CD4-positive, alpha-beta memory T cell (primary cell): ENCODE results near the gene PRKG1. TPM values are rescaled to one million over a fixed set of nuclear protein-coding genes. Genes with fewer than 3 reads are reported as not detected.

Experiments
- CTCF ChIA-PET: fragments of 350-600 bp; sonication (Branson Sonifier 250); formaldehyde crosslinking; loops from one replicate; lab custom pipeline; 2021; ENCODE audit warnings: inconsistent platforms; ENCODE audit not compliant: partially characterized antibody; lab: Charles Lee
- POLR2A ChIA-PET: fragments of 350-600 bp; sonication (Branson Sonifier 250); formaldehyde crosslinking; loops from one replicate; lab custom pipeline; 2021; ENCODE audit not compliant: partially characterized antibody; lab: Charles Lee
- DNase-seq, 5 donors: peaks; one replicate each; pipeline versions ENCODE4 v3.0.0 to v3.0.0-alpha.2; 2020 to 2022; ENCODE audit warnings: mixed read lengths in 1 of 5
- H3K27ac ChIP-seq: one replicate; pipeline ENCODE4 v1.7.0; 2013; ENCODE audit warnings: low read depth, low read length
- H3K27me3 ChIP-seq: 2 replicates; pipeline ENCODE4 v1.7.0; 2013; ENCODE audit warnings: mild to moderate bottlenecking, low read length, moderate library complexity; ENCODE audit not compliant: insufficient read depth
- H3K36me3 ChIP-seq: 2 replicates; pipeline ENCODE4 v1.7.0; 2013; ENCODE audit warnings: mild to moderate bottlenecking, low read length, moderate library complexity; ENCODE audit not compliant: insufficient read depth
- H3K4me1 ChIP-seq: 2 replicates; pipeline ENCODE4 v1.7.0; 2013; ENCODE audit warnings: mild to moderate bottlenecking, low read length, moderate library complexity; ENCODE audit not compliant: insufficient read depth
- H3K4me3 ChIP-seq, 2 donors: one replicate each; pipeline ENCODE4 v1.7.0; 2013; ENCODE audit warnings: low read length in 2 of 2, mild to moderate bottlenecking in 1 of 2
- H3K9me3 ChIP-seq, 2 donors: one replicate each; pipeline ENCODE4 v1.7.0; 2013; ENCODE audit warnings: low read length in 2 of 2, control low read depth in 1 of 2; ENCODE audit not compliant: control insufficient read depth in 1 of 2
- H3K27ac Mint-ChIP-seq, 7 donors: one replicate each; pipeline ENCODE4 v1.8.0; 2020 to 2021; ENCODE audit warnings: mixed read lengths in 7 of 7, mild to moderate bottlenecking in 6 of 7, inconsistent platforms in 3 of 7, moderate library complexity in 3 of 7
- H3K27me3 Mint-ChIP-seq, 2 donors: one replicate each; pipeline ENCODE4 v1.8.0; 2020 to 2021; ENCODE audit warnings: mixed read lengths in 2 of 2
- H3K36me3 Mint-ChIP-seq, 2 donors: one replicate each; pipeline ENCODE4 v1.8.0; 2020 to 2021; ENCODE audit warnings: mixed read lengths in 2 of 2, inconsistent platforms in 1 of 2, mild to moderate bottlenecking in 1 of 2
- H3K4me1 Mint-ChIP-seq, 4 donors: one replicate each; pipeline ENCODE4 v1.8.0; 2020 to 2021; ENCODE audit warnings: mixed read lengths in 4 of 4, mild to moderate bottlenecking in 1 of 4
- H3K4me3 Mint-ChIP-seq, 8 donors: one replicate each; pipeline ENCODE4 v1.8.0; 2020 to 2021; ENCODE audit warnings: mixed read lengths in 8 of 8, mild to moderate bottlenecking in 7 of 8, moderate library complexity in 6 of 8, inconsistent platforms in 3 of 8
- H3K9me3 Mint-ChIP-seq, 8 donors: one replicate each; pipeline ENCODE4 v1.8.0; 2020 to 2021; ENCODE audit warnings: mixed read lengths in 8 of 8, mild to moderate bottlenecking in 5 of 8, inconsistent platforms in 3 of 8, moderate library complexity in 1 of 8
- intact Hi-C: fragments of 100-400 bp; cut with micrococcal nuclease; formaldehyde crosslinking; loops from one replicate; pipeline ENCODE4 v1.15.1; 2023
- polyA plus RNA-seq, 2 donors: library from polyadenylated mRNA; unstranded; fragments of 300-500 nt; fragmentation: Illumina TruSeq; gene quantifications; one replicate each; pipeline ENCODE4 v1.2.3, GENCODE V29; 2021
- total RNA-seq, 2 experiments: library from RNA; stranded (reverse); gene quantifications; one replicate each; pipeline ENCODE4 v1.2.3, GENCODE V29; 2021

The PRKG1 gene
- total and polyA plus RNA-seq, 4 experiments from 2014 or later: 0.06 to 0.20 TPM; not detected in 2

DNA sequence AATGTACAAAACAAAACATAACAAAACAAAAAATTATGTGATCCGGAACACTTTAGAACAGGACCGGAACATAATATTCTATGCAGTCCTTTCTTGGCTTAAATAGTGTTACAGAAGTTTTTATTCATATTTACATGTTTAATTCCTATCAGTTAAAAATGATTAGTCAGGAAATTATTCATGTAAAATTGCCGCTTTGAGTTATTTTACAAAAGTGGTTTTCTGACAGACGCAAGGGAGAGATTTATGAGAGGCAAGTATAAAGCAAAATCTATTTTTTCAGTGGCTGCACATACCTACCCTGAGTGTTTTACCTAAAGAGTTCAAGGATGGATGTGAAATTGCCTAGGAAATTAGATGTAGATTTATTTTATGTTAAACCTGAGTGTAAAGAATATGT lies 1009.1 kb downstream of the PRKG1 start:
- Histone ChIP-seq H3K4me3 (no peak overlapping the region), H3K27me3 (no peaks in the 10 kb centered on the region), H3K27ac (no peak overlapping the region), H3K9me3 (no peaks in the 10 kb centered on the region), H3K4me1 (no peaks in the 10 kb centered on the region), H3K36me3 (no peaks in the 10 kb centered on the region)
- intact Hi-C loops: no loop called here
- POLR2A ChIA-PET: no interaction called here
- Mint-ChIP-seq H3K4me1 (no peaks in the 10 kb centered on the region), H3K36me3 (no peaks in the 10 kb centered on the region), H3K9me3 (peaks cover 0 to 4% (median 0%) of the 10 kb centered on the region in 8 donors), H3K4me3 (no peak overlapping the region), H3K27ac (no peak overlapping the region), H3K27me3 (no peaks in the 10 kb centered on the region)
- no peak for DNase-seq
- CTCF ChIA-PET: no interaction called here

- no peaks in the 10 kb centered on the region for H3K27me3 Mint-ChIP-seq
- intact Hi-C loops: no loop called here
- no peaks in the 10 kb centered on the region for H3K36me3 Mint-ChIP-seq
- H3K27ac Mint-ChIP-seq: no peak overlapping the region
- H3K4me1 Mint-ChIP-seq: no peaks in the 10 kb centered on the region
- Histone ChIP-seq H3K36me3 (no peaks in the 10 kb centered on the region), H3K9me3 (no peaks in the 10 kb centered on the region), H3K4me3 (no peak overlapping the region), H3K27ac (no peak overlapping the region), H3K4me1 (no peaks in the 10 kb centered on the region), H3K27me3 (no peaks in the 10 kb centered on the region)
- no peak overlapping the region for H3K4me3 Mint-ChIP-seq
- peaks cover 0 to 3% (median 0%) of the 10 kb centered on the region in 8 donors for H3K9me3 Mint-ChIP-seq
- CTCF ChIA-PET: no interaction called here
- POLR2A ChIA-PET: no interaction called here
- DNase-seq: no peak
Observed at GRCh38 chr10:52092390-52092789, 1018.1 kb downstream of the PRKG1 start.

- Mint-ChIP-seq H3K27ac (no peak overlapping the region), H3K27me3 (no peaks in the 10 kb centered on the region), H3K4me3 (peak overlapping the region in 1 of 8 donors; percentile 48), H3K36me3 (no peaks in the 10 kb centered on the region), H3K4me1 (no peaks in the 10 kb centered on the region), H3K9me3 (peaks cover 0 to 2% (median 0%) of the 10 kb centered on the region in 8 donors)
- Histone ChIP-seq H3K36me3 (no peaks in the 10 kb centered on the region), H3K4me3 (no peak overlapping the region), H3K4me1 (no peaks in the 10 kb centered on the region), H3K9me3 (no peaks in the 10 kb centered on the region), H3K27ac (no peak overlapping the region), H3K27me3 (no peaks in the 10 kb centered on the region)
- CTCF ChIA-PET: no interaction called here
- DNase-seq: no peak
- intact Hi-C loops: no loop called here
- POLR2A ChIA-PET: no interaction called here
Observed at GRCh38 chr10:52098130-52098529, 1023.8 kb downstream of the PRKG1 start.

DNA sequence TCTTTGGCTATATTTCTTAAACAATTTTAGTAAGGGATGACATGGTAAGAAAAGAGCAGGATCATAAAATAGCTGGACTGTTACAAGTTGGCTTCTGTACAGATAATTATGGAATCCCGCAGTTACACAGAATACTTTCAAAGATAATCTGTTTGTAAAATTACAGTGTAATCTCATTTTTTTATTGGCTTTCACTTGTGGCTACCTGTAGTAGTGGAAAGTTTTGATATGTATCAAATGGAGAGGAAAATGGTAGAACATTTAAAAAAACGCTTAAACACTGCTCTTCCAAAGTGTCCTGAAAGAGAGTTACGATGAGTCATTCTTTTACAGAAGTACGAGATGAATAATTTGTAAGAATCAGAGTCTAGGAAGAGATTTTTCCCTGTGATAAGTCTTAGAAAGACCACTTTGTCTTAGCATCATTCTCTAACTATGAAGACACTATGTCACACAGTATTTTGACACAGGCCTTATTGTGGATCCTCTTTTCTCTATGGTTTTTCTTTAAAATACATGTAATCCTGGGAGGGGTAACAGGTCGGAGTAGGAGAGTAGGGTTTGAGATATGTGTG lies 1024.8 kb downstream of the PRKG1 start:
- no peaks in the 10 kb centered on the region for H3K27me3 ChIP-seq
- H3K4me1 Mint-ChIP-seq: no peaks in the 10 kb centered on the region
- POLR2A ChIA-PET: no interaction called here

DNA sequence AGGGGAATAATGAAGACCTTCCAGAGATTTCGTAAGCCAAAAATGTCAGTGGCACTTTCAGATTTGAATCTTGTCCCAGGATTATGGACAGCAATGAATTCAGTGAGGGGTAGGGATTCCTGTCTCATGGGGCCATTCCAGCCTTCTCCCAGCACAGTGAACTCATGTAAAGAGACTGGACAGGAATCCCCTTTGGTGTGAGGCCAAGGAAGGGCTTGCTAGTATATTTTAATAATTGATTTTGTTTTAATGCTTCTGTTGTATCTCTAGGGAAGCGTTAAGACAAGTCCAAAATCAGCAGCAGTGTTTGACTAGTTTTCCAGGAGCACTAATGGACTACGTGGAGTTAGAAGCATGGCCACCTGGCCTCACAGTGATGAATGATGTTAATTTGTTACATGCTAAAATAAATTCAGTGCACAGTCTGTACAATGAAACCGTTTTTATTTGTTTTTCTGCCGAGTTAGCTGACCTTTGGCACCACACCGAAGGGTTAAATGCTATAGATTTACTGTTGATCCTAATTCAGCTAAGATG lies 1025.8 kb downstream of the PRKG1 start:
- Mint-ChIP-seq H3K4me1 (no peaks in the 10 kb centered on the region), H3K9me3 (peaks cover 0 to 2% (median 0%) of the 10 kb centered on the region in 8 donors), H3K27me3 (no peaks in the 10 kb centered on the region), H3K27ac (no peak overlapping the region), H3K4me3 (no peak overlapping the region), H3K36me3 (no peaks in the 10 kb centered on the region)
- no peaks in the 10 kb centered on the region for H3K36me3 ChIP-seq
- H3K27ac ChIP-seq: no peak overlapping the region
- no peaks in the 10 kb centered on the region for H3K27me3 ChIP-seq
- ChIA-PET POLR2A (no interaction called here), CTCF (no interaction called here)
- intact Hi-C loops: no loop called here
- H3K4me3 ChIP-seq: no peak overlapping the region
- H3K4me1 ChIP-seq: no peaks in the 10 kb centered on the region
- DNase-seq: no peak
- H3K9me3 ChIP-seq: no peaks in the 10 kb centered on the region

More for the DNA sequence above, 1024.8 kb downstream of the PRKG1 start:
- H3K36me3 ChIP-seq: no peaks in the 10 kb centered on the region
- Mint-ChIP-seq H3K27me3 (no peaks in the 10 kb centered on the region), H3K9me3 (peaks cover 0 to 2% (median 0%) of the 10 kb centered on the region in 8 donors), H3K4me3 (no peak overlapping the region), H3K36me3 (no peaks in the 10 kb centered on the region), H3K27ac (no peak overlapping the region)
- no peak overlapping the region for H3K4me3 ChIP-seq
- no peaks in the 10 kb centered on the region for H3K4me1 ChIP-seq
- intact Hi-C loops: no loop called here
- no peak for DNase-seq
- no peak overlapping the region for H3K27ac ChIP-seq
- H3K9me3 ChIP-seq: no peaks in the 10 kb centered on the region
- CTCF ChIA-PET: no interaction called here

DNA sequence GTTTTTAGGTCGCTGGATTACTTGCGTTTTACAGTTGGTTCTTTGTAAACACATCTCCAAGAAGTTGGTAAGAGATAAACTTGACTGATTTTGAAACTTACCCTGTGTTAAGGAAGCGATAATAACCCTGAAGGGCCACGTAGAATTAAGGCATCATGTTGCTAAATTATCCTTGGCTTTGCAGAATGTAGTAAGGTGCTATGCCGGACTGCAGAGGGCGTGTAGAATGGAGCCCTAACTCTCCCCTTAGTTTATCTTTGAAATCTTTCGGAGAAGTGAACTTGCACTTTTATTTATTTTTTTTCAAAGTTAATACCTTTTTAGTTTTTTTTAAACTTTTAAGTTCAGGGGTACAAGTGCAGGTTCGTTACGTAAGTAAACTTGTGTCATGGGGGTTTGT lies 1031.0 kb downstream of the PRKG1 start:
- H3K27ac Mint-ChIP-seq: no peak overlapping the region
- no peaks in the 10 kb centered on the region for H3K4me1 ChIP-seq
- no peak overlapping the region for H3K4me3 ChIP-seq
- no peaks in the 10 kb centered on the region for H3K27me3 Mint-ChIP-seq
- no peak overlapping the region for H3K4me3 Mint-ChIP-seq
- H3K4me1 Mint-ChIP-seq: no peaks in the 10 kb centered on the region
- intact Hi-C loops: no loop called here
- H3K36me3 Mint-ChIP-seq: no peaks in the 10 kb centered on the region
- H3K27me3 ChIP-seq: no peaks in the 10 kb centered on the region
- no peaks in the 10 kb centered on the region for H3K36me3 ChIP-seq
- DNase-seq: no peak
- H3K9me3 Mint-ChIP-seq: no peaks in the 10 kb centered on the region
- H3K9me3 ChIP-seq: no peaks in the 10 kb centered on the region
- ChIA-PET POLR2A (no interaction called here), CTCF (no interaction called here)
- no peak overlapping the region for H3K27ac ChIP-seq

GRCh38 chr10:52106011-52106410 lies 1031.7 kb downstream of the PRKG1 start:
- no peaks in the 10 kb centered on the region for H3K4me1 ChIP-seq
- no peaks in the 10 kb centered on the region for H3K4me1 Mint-ChIP-seq
- H3K4me3 ChIP-seq: no peak overlapping the region
- no peak overlapping the region for H3K4me3 Mint-ChIP-seq
- no peak overlapping the region for H3K27ac Mint-ChIP-seq
- CTCF ChIA-PET: no interaction called here
- POLR2A ChIA-PET: no interaction called here
- DNase-seq: no peak
- no peaks in the 10 kb centered on the region for H3K27me3 ChIP-seq
- no peaks in the 10 kb centered on the region for H3K36me3 ChIP-seq
- H3K9me3 ChIP-seq: no peaks in the 10 kb centered on the region
- H3K36me3 Mint-ChIP-seq: no peaks in the 10 kb centered on the region
- H3K27me3 Mint-ChIP-seq: no peaks in the 10 kb centered on the region
- intact Hi-C loops: no loop called here
- no peak overlapping the region for H3K27ac ChIP-seq
- no peaks in the 10 kb centered on the region for H3K9me3 Mint-ChIP-seq
